Panc1 (cell line): Measurements from ENCODE around the gene SPART. TPM values are rescaled to one million over a fixed set of nuclear protein-coding genes. Genes with fewer than 3 reads are reported as not detected.
"Not testable (repeated sequence)": the region's sequence is repeated elsewhere in the genome, so short reads cannot be mapped to it uniquely, and the experiment has no call there.

ENCODE experiments used
- ATAC-seq: fragments of 200-7000 bp; cut with Tn5 transposase; 2 replicates; pipeline ENCODE4 v1.9.1; 2020; ENCODE audit warnings: mild to moderate bottlenecking, moderate library complexity
- BruUV-seq: library from RNA; stranded (reverse); fragments of 400-500 nt; replicated peaks from 2 replicates; lab custom pipeline; 2021; lab: Mats Ljungman, UMichigan
- CTCF ChIA-PET: fragments of 300-600 bp; sonication (Branson Sonifier 250); formaldehyde crosslinking; loops from one replicate; lab custom pipeline; 2022; ENCODE audit warnings: antibody characterized with exemption; lab: Charles Lee
- POLR2A ChIA-PET: fragments of 300-600 bp; sonication (Branson Sonifier 250); formaldehyde crosslinking; loops from one replicate; lab custom pipeline; 2022; ENCODE audit warnings: antibody characterized with exemption; lab: Charles Lee
- DNase-seq: peaks from one replicate; pipeline ENCODE4 v3.0.0-alpha.2; 2010; ENCODE audit warnings: low read depth, low spot score
- H3K27ac ChIP-seq: 2 replicates; pipeline ENCODE4 v1.5.1; 2011; ENCODE audit warnings: mild to moderate bottlenecking, low read length, inconsistent platforms
- H3K27me3 ChIP-seq: fragments of 200-500 bp; sonication (Bioruptor generic); 2 replicates; pipeline ENCODE4 v1.6.0; 2014; ENCODE audit warnings: low read length, inconsistent platforms; ENCODE audit not compliant: control insufficient read depth, insufficient read depth
- H3K36me3 ChIP-seq: fragments of 200-500 bp; sonication (Bioruptor generic); 2 replicates; pipeline ENCODE4 v1.5.1; 2014; ENCODE audit warnings: inconsistent platforms, mild to moderate bottlenecking, low read length, moderate library complexity; ENCODE audit not compliant: control insufficient read depth, insufficient read depth
- H3K4me1 ChIP-seq: 2 replicates; pipeline ENCODE4 v1.5.1; 2011; ENCODE audit warnings: inconsistent platforms, mild to moderate bottlenecking, low read length, moderate library complexity; ENCODE audit not compliant: control insufficient read depth, insufficient read depth
- H3K4me3 ChIP-seq, 2 experiments: 2 replicates each; pipeline ENCODE4 v1.5.1; 2011 to 2012; ENCODE audit warnings: low read depth in 2 of 2, low read length in 2 of 2, mild to moderate bottlenecking in 2 of 2, inconsistent platforms in 1 of 2, moderate library complexity in 1 of 2
- H3K9me3 ChIP-seq: fragments of 200-500 bp; sonication (Bioruptor generic); 2 replicates; pipeline ENCODE4 v1.5.1; 2014; ENCODE audit warnings: low read depth, mild to moderate bottlenecking, inconsistent platforms, low read length, moderate library complexity; ENCODE audit not compliant: control insufficient read depth, insufficient read depth
- CTCF ChIP-seq: fragments of 450-650 bp; IDR thresholded peaks from 2 replicates; pipeline ENCODE4 v1.5.1; 2017; ENCODE audit warnings: mild to moderate bottlenecking
- POLR2AphosphoS5 ChIP-seq: IDR thresholded peaks from 2 replicates; pipeline ENCODE4 v1.6.1; 2012; ENCODE audit warnings: mild to moderate bottlenecking, low read depth, low read length, moderate library complexity
- REST ChIP-seq, 2 experiments: IDR thresholded peaks; 2 replicates each; pipeline ENCODE4 v1.6.1; 2011 to 2012; ENCODE audit warnings: low read depth in 2 of 2, control low read depth in 1 of 2, low read length in 1 of 2, mild to moderate bottlenecking in 1 of 2, moderate library complexity in 1 of 2; ENCODE audit not compliant: insufficient read depth in 1 of 2
- SIN3A ChIP-seq: IDR thresholded peaks from 2 replicates; pipeline ENCODE4 v1.6.1; 2012; ENCODE audit warnings: low read depth, mild to moderate bottlenecking, low read length, moderate library complexity, borderline replicate concordance; ENCODE audit not compliant: insufficient read depth
- TCF7L2 ChIP-seq: IDR thresholded peaks from 2 replicates; pipeline ENCODE4 v1.6.1; 2011; ENCODE audit warnings: mild to moderate bottlenecking, low read depth, low read length, inconsistent platforms
- in situ Hi-C: cut with HindIII; loops from 2 replicates; pipeline ENCODE4 v1.10.0; 2016; ENCODE audit warnings: low sequenced_read_pairs, low pct_unique_long_range_greater_than_20kb
- intact Hi-C: fragments of 100-400 bp; cut with micrococcal nuclease; formaldehyde crosslinking; loops from one replicate; pipeline ENCODE4 v1.10.0; 2022; ENCODE audit not compliant: unreplicated experiment
- total RNA-seq: library from RNA; stranded (reverse); gene quantifications from one replicate; pipeline ENCODE4 v1.2.1, GENCODE V29; 2021; ENCODE audit not compliant: unreplicated experiment

SPART gene
- total RNA-seq, 1 experiment from 2014 or later, result 38.9 TPM

- H3K36me3 ChIP-seq, POLR2A ChIA-PET, H3K9me3 ChIP-seq, in situ Hi-C loops, H3K4me1 ChIP-seq, H3K27ac ChIP-seq, intact Hi-C loops, H3K27me3 ChIP-seq, CTCF ChIA-PET, DNase-seq, ATAC-seq, BruUV-seq, H3K4me3 ChIP-seq: not testable (repeated sequence)
Measured at GRCh38 chr13:36319793-36320192, 26.4 kb downstream of the SPART start.

- intact Hi-C loops (no loop called here), in situ Hi-C loops (no loop called here)
- no peak for TF ChIP-seq TCF7L2
- no peak for TF ChIP-seq CTCF
- TF ChIP-seq REST (IDR thresholded peaks at IDR 0.05; ENCODE audit: insufficient read depth in 1 of 2, low read depth in 2 of 2, low read length in 1 of 2), result no peak
- TF ChIP-seq SIN3A, result no peak
- TF ChIP-seq POLR2AphosphoS5, result no peak
- Histone ChIP-seq H3K27me3 (no peaks in the 10 kb centered on the region), H3K4me1 (no peaks in the 10 kb centered on the region), H3K27ac (no peak overlapping the region), H3K4me3 (no peak overlapping the region), H3K36me3 (peaks cover 4% of the 10 kb centered on the region; the same call in 1 of the 2 replicates), H3K9me3 (no peaks in the 10 kb centered on the region)
- DNase-seq (no peak), ATAC-seq (no peak)
- CTCF ChIA-PET, result no interaction called here
- no TSS peak for BruUV-seq
- POLR2A ChIA-PET, result no interaction called here
Measured at GRCh38 chr13:36313047-36313969, 32.9 kb downstream of the SPART start.
